Measurements from ENCODE around the gene ADD3.
"Not testable (repeated sequence)": the region's sequence is repeated elsewhere in the genome, so short reads cannot be mapped to it uniquely, and the experiment has no call there.

Gene ADD3

DNA sequence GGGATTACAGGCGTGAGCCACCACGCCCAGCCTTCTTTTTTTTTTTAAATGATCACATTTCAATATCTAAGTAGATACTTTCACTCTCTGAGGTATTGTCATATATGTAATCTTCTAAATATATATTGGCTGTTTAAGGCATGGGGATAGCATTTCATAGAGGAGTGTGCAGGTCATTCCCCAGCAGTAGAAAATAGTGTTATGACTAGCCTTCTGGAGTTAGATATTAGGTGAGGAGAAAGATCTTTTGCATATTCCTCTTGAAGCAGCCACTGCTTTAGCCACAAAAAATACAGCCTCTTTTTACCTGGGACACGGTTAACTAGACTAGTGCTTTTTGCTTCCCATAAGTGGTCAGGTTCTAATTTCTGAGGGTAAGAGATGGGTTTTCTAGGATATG, 28.9 kb downstream of the ADD3 start:
- no peak for DNase-seq

DNA sequence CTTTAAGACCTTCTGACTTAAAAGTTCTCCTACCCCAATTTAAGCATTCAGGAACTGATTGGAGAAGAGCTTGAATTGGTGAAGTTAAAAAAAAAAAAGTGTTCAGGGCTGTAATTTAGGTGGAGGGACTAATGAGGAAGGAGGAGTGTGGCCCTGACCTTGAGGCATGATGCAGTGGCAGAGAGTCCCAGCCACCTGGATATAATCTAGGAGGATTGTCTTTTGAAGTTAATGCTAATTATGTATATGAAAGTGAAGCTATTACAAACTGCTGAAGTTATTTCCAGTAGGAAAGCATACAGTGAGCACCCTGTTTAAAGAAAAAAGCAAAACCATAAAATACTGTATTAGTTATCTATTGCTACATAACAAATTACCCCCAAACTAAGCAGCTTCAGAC, 31.5 kb downstream of the ADD3 start:
- no peak for DNase-seq

- DNase-seq: no peak
These were observed 32.3 kb downstream of the ADD3 start for GRCh38 chr10:110040108-110040507.

- DNase-seq: no peak
These were observed 33.1 kb downstream of the ADD3 start for GRCh38 chr10:110040767-110041478.

DNA sequence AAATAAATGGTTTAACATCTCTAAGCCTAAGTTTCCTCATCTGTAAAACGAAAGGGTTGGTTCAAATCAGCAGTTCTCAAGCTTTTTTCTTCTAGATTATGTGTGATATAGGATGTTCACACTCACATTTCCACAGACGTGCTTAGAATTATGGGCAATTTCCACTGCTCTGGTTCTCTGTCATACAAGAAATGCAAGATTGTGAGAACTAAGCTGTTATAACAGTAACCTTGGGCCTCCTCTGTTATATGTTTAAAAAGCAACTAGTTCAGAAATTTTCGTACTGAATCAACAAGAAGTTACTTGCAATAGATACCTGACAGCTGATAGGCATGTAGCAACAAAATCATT, 33.7 kb downstream of the ADD3 start:
- DNase-seq: no peak

- DNase-seq: no peak
These were observed 34.4 kb downstream of the ADD3 start for GRCh38 chr10:110042181-110042580.

GRCh38 chr10:110042891-110043290, 35.1 kb downstream of the ADD3 start:
- DNase-seq: no peak

DNA sequence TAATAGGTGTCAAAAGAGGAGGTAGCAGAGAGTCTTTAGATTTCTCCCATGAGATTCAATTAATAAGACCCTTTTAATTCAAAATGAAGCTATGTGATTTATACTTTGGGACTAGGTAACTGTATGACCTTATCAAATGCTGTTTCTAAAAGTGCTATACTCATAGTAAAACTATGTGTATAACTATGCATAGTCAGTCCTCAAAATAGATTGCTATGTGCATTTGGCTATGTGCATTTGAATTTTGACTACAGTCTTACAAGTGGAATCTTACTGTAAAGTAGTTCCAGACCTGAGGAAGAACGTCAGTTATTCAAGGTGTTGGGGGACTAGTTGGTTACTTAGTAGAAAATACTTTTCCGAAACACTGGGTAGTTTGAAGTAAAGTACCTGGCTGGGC, 36.9 kb downstream of the ADD3 start:
- no peak for DNase-seq

DNA sequence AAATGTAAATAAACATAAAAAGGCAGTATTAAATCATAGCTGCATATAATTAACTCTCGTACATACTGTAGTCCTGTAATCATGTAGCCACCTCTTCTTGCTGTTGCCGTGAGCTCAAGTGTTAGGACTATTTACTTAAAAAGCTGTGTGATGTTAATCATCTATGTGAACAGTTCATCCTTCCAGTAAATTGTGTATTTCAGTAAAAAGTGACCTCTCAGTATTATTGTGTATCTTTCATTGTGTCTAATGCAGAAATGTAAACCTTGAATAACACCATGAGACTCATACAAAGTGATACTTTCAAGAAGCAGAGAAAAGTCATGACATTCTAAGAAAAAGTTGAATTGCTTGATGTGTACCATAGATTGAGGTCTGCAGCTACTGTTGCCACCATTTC, 38.0 kb downstream of the ADD3 start:
- DNase-seq: no peak

DNA sequence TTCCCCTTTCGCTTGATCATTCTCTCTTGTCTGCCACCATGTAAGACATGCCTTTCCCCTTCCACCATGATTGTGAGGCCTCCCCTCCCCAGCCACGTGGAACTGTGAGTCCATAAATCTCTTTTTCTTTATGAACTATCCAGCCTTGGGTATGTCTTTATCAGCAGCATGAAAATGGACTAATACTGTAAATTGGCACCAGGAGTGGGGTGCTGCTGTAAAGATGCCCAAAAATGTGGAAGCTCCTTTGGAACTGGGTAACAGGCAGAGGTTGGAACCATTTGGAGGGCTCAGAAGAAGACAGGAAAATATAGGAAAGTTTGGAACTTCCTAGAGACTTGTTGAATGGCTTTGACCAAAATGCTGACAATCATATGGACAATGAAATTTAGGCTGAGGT, 40.4 kb downstream of the ADD3 start:
- DNase-seq: not testable (repeated sequence)

- DNase-seq: no peak
These were observed 41.0 kb downstream of the ADD3 start for GRCh38 chr10:110048781-110049180.

GRCh38 chr10:110049889-110050591, 42.3 kb downstream of the ADD3 start:
- not testable (repeated sequence) for DNase-seq

DNA sequence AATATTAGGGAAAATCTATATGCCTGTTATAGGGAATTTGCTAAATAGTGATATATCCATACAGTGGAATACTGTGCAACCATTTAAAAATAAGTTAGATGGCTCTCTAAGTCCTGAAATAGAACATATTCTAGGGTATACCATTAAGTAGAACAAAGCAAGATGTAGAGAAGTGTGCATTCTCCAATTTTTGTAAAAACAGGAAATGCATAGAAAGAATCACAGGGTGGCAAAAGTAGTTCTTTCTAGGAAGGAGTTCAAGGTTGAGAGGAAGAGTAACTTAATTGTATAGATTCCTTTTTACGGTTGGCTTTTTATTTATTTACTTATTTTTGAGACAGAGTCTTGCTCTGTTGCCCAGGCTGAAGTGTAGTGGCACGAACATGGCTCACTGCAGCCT, 43.7 kb downstream of the ADD3 start:
- DNase-seq: no peak

GRCh38 chr10:110052916-110053315, 45.1 kb downstream of the ADD3 start:
- no peak for DNase-seq

- DNase-seq: no peak
These were observed 49.0 kb downstream of the ADD3 start for GRCh38 chr10:110056822-110057221.

DNA sequence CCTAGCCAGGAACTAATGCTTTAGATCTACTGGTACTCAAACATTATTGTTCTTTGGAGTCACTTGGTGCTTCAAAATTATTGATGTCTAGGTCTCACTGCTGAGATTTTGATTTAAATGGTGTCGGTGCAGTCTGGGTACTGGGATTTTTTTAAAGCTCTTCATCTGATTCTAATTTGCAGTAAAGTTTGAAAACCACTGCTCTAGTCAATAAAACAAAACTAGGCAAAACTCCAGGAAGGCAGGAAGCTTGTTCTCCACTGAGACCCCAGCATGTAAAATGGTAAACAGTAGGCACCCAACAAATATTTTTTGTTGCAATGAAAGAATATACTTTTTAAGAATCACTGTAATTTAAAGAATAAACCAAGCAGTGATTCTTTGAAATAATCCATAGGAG, 49.7 kb downstream of the ADD3 start:
- DNase-seq: no peak

GRCh38 chr10:110058212-110058611, 50.4 kb downstream of the ADD3 start:
- DNase-seq: no peak

- no peak for DNase-seq
These were observed 52.1 kb downstream of the ADD3 start for GRCh38 chr10:110059925-110060324.

- DNase-seq: no peak
These were observed 53.9 kb downstream of the ADD3 start for GRCh38 chr10:110061687-110062086.

- DNase-seq: no peak
These were observed 57.5 kb downstream of the ADD3 start for GRCh38 chr10:110065269-110065668.

GRCh38 chr10:110067960-110068770, 60.4 kb downstream of the ADD3 start:
- DNase-seq: peak; percentile 56

DNA sequence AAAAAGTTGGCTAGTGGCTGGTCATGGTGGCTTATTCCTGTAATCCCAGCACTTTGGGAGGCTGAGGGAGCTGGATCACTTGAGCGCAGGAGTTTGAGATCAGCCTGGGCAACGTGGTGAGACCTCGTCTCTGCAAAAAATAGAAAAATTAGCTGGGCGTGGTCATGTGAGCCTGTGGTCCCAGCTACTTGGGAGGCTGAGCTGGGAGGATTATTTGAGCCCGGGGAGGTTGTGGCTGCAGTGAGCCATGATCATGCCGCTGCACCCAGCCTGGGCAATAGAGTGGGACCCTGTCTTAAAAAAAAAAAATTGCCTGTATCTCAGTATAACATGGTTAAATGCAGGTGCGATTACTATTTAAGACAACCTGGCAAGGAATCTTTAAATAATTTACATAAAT, 61.0 kb downstream of the ADD3 start:
- DNase-seq: no peak

GRCh38 chr10:110069502-110069982, 61.8 kb downstream of the ADD3 start:
- DNase-seq: peak; percentile 40

GRCh38 chr10:110073896-110074295, 66.1 kb downstream of the ADD3 start:
- no peak for DNase-seq
